Activated CD4-positive, alpha-beta T cell treated with anti-CD3 and anti-CD28 coated beads for 48 hours (primary cell): ENCODE measurements around the gene ASB2.
A peak's percentile ranks its signal among the peaks of the same experiment; 100 is the strongest.

Experiments
- DNase-seq: peaks from one replicate; pipeline ENCODE4 v3.0.0-alpha.2; 2020

The ASB2 gene

GRCh38 chr14:93960108-93960475 lies 16.3 kb downstream of the ASB2 start:
- DNase-seq = peak; percentile 69

GRCh38 chr14:93959239-93960107 lies 16.9 kb downstream of the ASB2 start:
- peak; percentile 97 for DNase-seq

- no peak for DNase-seq
Observed at GRCh38 chr14:93958567-93959238, 17.7 kb downstream of the ASB2 start.

GRCh38 chr14:93957751-93958566 lies 18.4 kb downstream of the ASB2 start:
- no peak for DNase-seq

GRCh38 chr14:93957333-93957710 lies 19.0 kb downstream of the ASB2 start:
- DNase-seq = no peak

- no peak for DNase-seq
Observed at GRCh38 chr14:93956514-93957332, 19.6 kb downstream of the ASB2 start.

- no peak for DNase-seq
Observed at GRCh38 chr14:93955850-93956481, 20.4 kb downstream of the ASB2 start.

GRCh38 chr14:93954900-93955849 lies 21.2 kb downstream of the ASB2 start:
- DNase-seq = peak; percentile 56

- DNase-seq = no peak
Observed at GRCh38 chr14:93954516-93954830, 21.9 kb downstream of the ASB2 start.

GRCh38 chr14:93953739-93954515 lies 22.4 kb downstream of the ASB2 start:
- DNase-seq = no peak

- DNase-seq = no peak
Observed at GRCh38 chr14:93953263-93953662, 23.1 kb downstream of the ASB2 start.

GRCh38 chr14:93952829-93953228 lies 23.5 kb downstream of the ASB2 start:
- DNase-seq = no peak

GRCh38 chr14:93951635-93952540 lies 24.5 kb downstream of the ASB2 start:
- DNase-seq = no peak

GRCh38 chr14:93950948-93951634 lies 25.3 kb downstream of the ASB2 start:
- no peak for DNase-seq

GRCh38 chr14:93949511-93950075 lies 26.8 kb downstream of the ASB2 start:
- DNase-seq = no peak

- DNase-seq = no peak
Observed at GRCh38 chr14:93947282-93947681, 29.1 kb downstream of the ASB2 start.

GRCh38 chr14:93946541-93947090 lies 29.8 kb downstream of the ASB2 start:
- no peak for DNase-seq

- DNase-seq = no peak
Observed at GRCh38 chr14:93946104-93946503, 30.3 kb downstream of the ASB2 start.
